OCI-LY3 (cell line): ENCODE measurements around the gene CYP27B1.

ENCODE experiments used
- CTCF ChIP-seq: fragments of 200-600, 300-600 bp; sonication (generic); IDR thresholded peaks from 2 replicates; pipeline ENCODE4 v1.5.1; 2014; ENCODE audit warnings: antibody characterized with exemption, low read length, low read depth
- EZH2phosphoT487 ChIP-seq: fragments of 200-600 bp; shearing (Covaris generic); IDR thresholded peaks from 2 replicates; pipeline ENCODE4 v1.6.1; 2018; ENCODE audit warnings: antibody characterized with exemption, mixed run types, low read depth

- no peak for TF ChIP-seq CTCF
- no peak for TF ChIP-seq EZH2phosphoT487
Observed at GRCh38 chr12:57713209-57713608, 53.7 kb downstream of the CYP27B1 start.
